Neural cell (in vitro differentiated cells): ENCODE results near the gene S100PBP. TPM values are rescaled to one million over a fixed set of nuclear protein-coding genes. Genes with fewer than 3 reads are reported as not detected.

Experiments
- H2AFZ ChIP-seq: fragments of 200-600, 300-800 bp; sonication (generic), shearing (Covaris generic); 2 replicates; pipeline ENCODE4 v1.6.0; 2014; ENCODE audit warnings: low read depth, mild to moderate bottlenecking, antibody characterized with exemption, low read length, moderate library complexity
- H3F3A ChIP-seq: fragments of 200-600 bp; shearing (Covaris generic); 2 replicates; pipeline ENCODE4 v1.6.1; 2016; ENCODE audit warnings: mild to moderate bottlenecking, moderate library complexity, mixed read lengths, antibody characterized with exemption, low read length; ENCODE audit not compliant: insufficient read depth, poor library complexity, severe bottlenecking
- H3K27ac ChIP-seq: fragments of 200-600, 300-800 bp; sonication (generic), shearing (Covaris generic); 2 replicates; pipeline ENCODE4 v1.5.1; 2014; ENCODE audit warnings: mild to moderate bottlenecking, low read length, moderate library complexity
- H3K27me3 ChIP-seq: fragments of 300-800, 200-600 bp; sonication (generic), shearing (Covaris generic); 2 replicates; pipeline ENCODE4 v1.6.0; 2014; ENCODE audit warnings: mild to moderate bottlenecking, low read depth, low read length, moderate library complexity; ENCODE audit not compliant: insufficient read depth
- H3K36me3 ChIP-seq: fragments of 300-800, 200-600 bp; sonication (generic), shearing (Covaris generic); 2 replicates; pipeline ENCODE4 v1.5.1; 2014; ENCODE audit warnings: mild to moderate bottlenecking, antibody characterized with exemption, low read length, moderate library complexity; ENCODE audit not compliant: insufficient read depth
- H3K4me2 ChIP-seq: fragments of 300-800, 200-600 bp; sonication (generic), shearing (Covaris generic); 2 replicates; pipeline ENCODE4 v1.6.0; 2014; ENCODE audit warnings: mild to moderate bottlenecking, low read length
- H3K4me3 ChIP-seq: fragments of 300-800, 200-600 bp; sonication (generic), shearing (Covaris generic); 2 replicates; pipeline ENCODE4 v1.5.1; 2014; ENCODE audit warnings: mild to moderate bottlenecking, low read length, moderate library complexity
- H3K79me2 ChIP-seq: fragments of 200-600 bp; shearing (Covaris generic); replicated peaks from 2 replicates; pipeline ENCODE4 v1.6.0; 2014; ENCODE audit warnings: mild to moderate bottlenecking, low read length, moderate library complexity; ENCODE audit not compliant: insufficient read depth
- H3K9ac ChIP-seq: fragments of 300-800, 200-600 bp; sonication (generic), shearing (Covaris generic); 2 replicates; pipeline ENCODE4 v1.6.1; 2016; ENCODE audit warnings: mild to moderate bottlenecking, low read length, mixed read lengths
- H3K9me2 ChIP-seq: fragments of 200-600 bp; shearing (Covaris generic); 2 replicates; pipeline ENCODE4 v1.6.1; 2016; ENCODE audit warnings: mild to moderate bottlenecking, low read length, mixed read lengths; ENCODE audit not compliant: insufficient read depth
- H3K9me3 ChIP-seq: fragments of 200-600, 300-800 bp; sonication (generic), shearing (Covaris generic); 2 replicates; pipeline ENCODE4 v1.6.1; 2016; ENCODE audit warnings: mild to moderate bottlenecking, mixed run types, low read length, moderate library complexity, mixed read lengths
- H4K20me1 ChIP-seq: fragments of 200-600 bp; shearing (Covaris generic); 2 replicates; pipeline ENCODE4 v1.6.1; 2016; ENCODE audit warnings: mild to moderate bottlenecking, mixed run types; ENCODE audit not compliant: insufficient read depth
- CTCF ChIP-seq: fragments of 450-650 bp; IDR thresholded peaks from 2 replicates; pipeline ENCODE4 v1.5.1; 2014; ENCODE audit warnings: antibody characterized with exemption, mild to moderate bottlenecking, moderate library complexity; ENCODE audit not compliant: poor library complexity, severe bottlenecking
- EP300 ChIP-seq: fragments of 450-650 bp; conservative IDR thresholded peaks from 2 replicates; pipeline ENCODE4 v1.6.1; 2014; ENCODE audit warnings: antibody characterized with exemption, mild to moderate bottlenecking, moderate library complexity; ENCODE audit not compliant: poor library complexity, severe bottlenecking
- EZH2 ChIP-seq: fragments of 200-600, 300-800 bp; shearing (Covaris generic), sonication (generic); IDR thresholded peaks from 2 replicates; pipeline ENCODE4 v1.6.1; 2014; ENCODE audit warnings: antibody characterized with exemption, low read length, borderline replicate concordance, mild to moderate bottlenecking; ENCODE audit not compliant: insufficient read depth, poor library complexity, severe bottlenecking
- MXI1 ChIP-seq: fragments of 450-650 bp; conservative IDR thresholded peaks from 2 replicates; pipeline ENCODE4 v1.6.1; 2014; ENCODE audit warnings: antibody characterized with exemption, mild to moderate bottlenecking; ENCODE audit not compliant: poor library complexity, severe bottlenecking
- POLR2AphosphoS5 ChIP-seq: IDR thresholded peaks from 2 replicates; pipeline ENCODE4 v1.6.1; 2012
- RAD21 ChIP-seq: fragments of 450-650 bp; conservative IDR thresholded peaks from 2 replicates; pipeline ENCODE4 v1.6.1; 2014; ENCODE audit warnings: antibody characterized with exemption, mild to moderate bottlenecking, moderate library complexity
- REST ChIP-seq: IDR thresholded peaks from 2 replicates; pipeline ENCODE4 v1.6.1; 2012; ENCODE audit warnings: borderline replicate concordance
- SMC3 ChIP-seq: fragments of 450-650 bp; conservative IDR thresholded peaks from 2 replicates; pipeline ENCODE4 v1.6.1; 2014; ENCODE audit warnings: antibody characterized with exemption, mild to moderate bottlenecking, moderate library complexity; ENCODE audit not compliant: poor library complexity
- TAF1 ChIP-seq: IDR thresholded peaks from 2 replicates; pipeline ENCODE4 v1.6.1; 2012; ENCODE audit warnings: low read depth
- polyA plus RNA-seq: library from polyadenylated mRNA; depleted of rRNA; stranded (reverse); fragments of >200 nt; gene quantifications from 2 replicates; pipeline ENCODE4 v1.2.3, GENCODE V29; 2014

Gene S100PBP
- polyA plus RNA-seq, 1 donor from 2014 or later = 77.0 TPM

DNA sequence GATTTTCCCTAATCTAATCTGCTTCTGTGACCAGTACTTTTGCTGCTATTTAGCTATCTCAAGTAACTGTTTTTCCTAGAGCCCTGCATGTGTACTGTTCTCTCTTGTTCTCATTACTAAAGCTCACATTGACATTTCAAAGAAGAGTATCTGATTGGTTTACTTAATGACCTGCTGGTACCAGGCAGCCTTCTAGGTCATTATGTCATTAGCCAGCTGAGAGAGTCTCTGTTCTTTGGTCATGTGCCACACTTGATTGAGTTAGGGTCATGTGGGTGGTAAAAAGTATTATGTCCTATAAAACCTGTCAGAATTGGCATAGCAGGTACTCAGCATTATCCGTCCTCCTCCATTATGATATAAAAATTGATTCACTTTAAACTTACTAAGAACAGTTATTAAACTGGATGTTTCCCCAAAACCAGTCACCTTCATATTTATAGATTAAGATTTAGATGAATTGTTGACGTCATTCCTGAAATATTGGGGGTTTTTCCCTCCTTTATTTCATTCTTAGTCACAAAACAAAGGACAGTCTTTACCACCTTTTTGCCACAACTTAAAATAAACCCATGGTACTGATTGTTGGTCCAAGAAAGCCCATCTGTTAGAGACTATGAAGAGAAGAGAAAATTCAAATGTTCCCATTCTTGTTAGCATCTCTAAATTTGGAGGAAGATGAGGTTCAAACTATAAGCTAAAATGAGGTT, 31.1 kb downstream of the S100PBP start:
- no peak overlapping the region for H3K4me2 ChIP-seq
- no peaks in the 10 kb centered on the region for H3K9me3 ChIP-seq
- H2AFZ ChIP-seq = no peak overlapping the region
- H3K36me3 ChIP-seq = no peaks in the 10 kb centered on the region
- no peaks in the 10 kb centered on the region for H4K20me1 ChIP-seq
- H3K79me2 ChIP-seq = no peaks in the 10 kb centered on the region
- no peak overlapping the region for H3K4me3 ChIP-seq
- no peak overlapping the region for H3K27ac ChIP-seq
- TF ChIP-seq CTCF (no peak), SMC3 (no peak), RAD21 (no peak), POLR2AphosphoS5 (no peak), REST (no peak), TAF1 (no peak), EZH2 (no peak), MXI1 (no peak), EP300 (no peak)
- H3K9me2 ChIP-seq = no peaks in the 10 kb centered on the region
- H3K9ac ChIP-seq = no peak overlapping the region
- no peaks in the 10 kb centered on the region for H3F3A ChIP-seq
- H3K27me3 ChIP-seq = no peaks in the 10 kb centered on the region

DNA sequence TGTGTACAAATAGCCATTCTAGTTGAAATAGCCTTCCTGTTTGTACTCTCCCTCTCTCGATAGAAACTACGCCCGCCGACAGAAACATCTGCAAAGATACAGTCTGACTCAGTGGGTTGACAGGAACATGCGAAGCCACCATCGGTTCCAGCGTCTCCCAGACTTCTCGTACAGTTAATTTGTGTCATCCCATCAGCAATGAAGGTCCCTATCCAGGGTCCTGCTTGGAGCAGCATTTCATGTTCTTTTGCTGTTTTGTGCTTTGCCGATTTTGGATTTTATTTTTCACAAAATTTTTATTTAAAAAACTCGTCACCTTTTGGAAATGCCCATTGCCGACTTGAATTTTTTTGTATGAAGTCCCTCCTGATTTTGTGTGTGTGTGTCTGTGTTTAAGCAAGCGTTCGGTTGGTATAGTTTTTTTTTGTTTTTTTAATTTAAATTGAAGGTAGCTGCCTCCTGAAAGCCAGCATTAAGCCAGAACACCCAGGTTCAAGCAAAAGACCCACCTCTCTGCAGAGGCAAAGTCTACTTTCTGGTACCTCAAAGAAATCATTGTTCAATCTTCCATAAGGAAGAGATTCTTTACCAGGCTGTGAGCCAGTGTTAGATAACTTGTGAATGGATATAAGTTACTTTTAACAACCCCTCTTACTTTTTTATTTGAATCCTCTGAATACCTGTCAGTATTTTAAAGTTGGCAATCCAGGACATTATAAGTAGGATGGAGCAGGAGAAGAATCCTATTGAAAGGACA, 38.6 kb downstream of the S100PBP start:
- Histone ChIP-seq H4K20me1 (no peaks in the 10 kb centered on the region), H3K9me2 (no peaks in the 10 kb centered on the region)
- TF ChIP-seq SMC3 (no peak), RAD21 (no peak), EP300 (no peak), EZH2 (no peak), REST (no peak), CTCF (no peak), POLR2AphosphoS5 (no peak), MXI1 (no peak), TAF1 (no peak)

More for the DNA sequence above, 38.6 kb downstream of the S100PBP start:
- no peaks in the 10 kb centered on the region for H3K79me2 ChIP-seq
- no peak overlapping the region for H2AFZ ChIP-seq
- peaks cover 5% of the 10 kb centered on the region for H3K36me3 ChIP-seq
- no peak overlapping the region for H3K4me2 ChIP-seq
- H3K4me3 ChIP-seq = no peak overlapping the region
- no peaks in the 10 kb centered on the region for H3K27me3 ChIP-seq
- no peaks in the 10 kb centered on the region for H3K9me3 ChIP-seq
- H3K27ac ChIP-seq = no peak overlapping the region
- H3K9ac ChIP-seq = no peak overlapping the region
- no peaks in the 10 kb centered on the region for H3F3A ChIP-seq
